DND-41 (cell line): ENCODE results near the gene ENAH.
"Not testable (repeated sequence)": the region's sequence is repeated elsewhere in the genome, so short reads cannot be mapped to it uniquely, and the experiment has no call there.

Experiments used
- CTCF ChIP-seq: IDR thresholded peaks from 2 replicates; pipeline ENCODE4 v1.5.1; 2012; ENCODE audit warnings: borderline replicate concordance, low read length, moderate library complexity, mild to moderate bottlenecking; ENCODE audit not compliant: poor library complexity, severe bottlenecking; ENCODE audit errors: extremely low read depth
- EZH2 ChIP-seq: IDR thresholded peaks from 3 replicates; pipeline ENCODE4 v1.6.1; 2012; ENCODE audit warnings: borderline replicate concordance, low read depth, mild to moderate bottlenecking, moderate library complexity, low read length, inconsistent platforms; ENCODE audit not compliant: severe bottlenecking

DNA sequence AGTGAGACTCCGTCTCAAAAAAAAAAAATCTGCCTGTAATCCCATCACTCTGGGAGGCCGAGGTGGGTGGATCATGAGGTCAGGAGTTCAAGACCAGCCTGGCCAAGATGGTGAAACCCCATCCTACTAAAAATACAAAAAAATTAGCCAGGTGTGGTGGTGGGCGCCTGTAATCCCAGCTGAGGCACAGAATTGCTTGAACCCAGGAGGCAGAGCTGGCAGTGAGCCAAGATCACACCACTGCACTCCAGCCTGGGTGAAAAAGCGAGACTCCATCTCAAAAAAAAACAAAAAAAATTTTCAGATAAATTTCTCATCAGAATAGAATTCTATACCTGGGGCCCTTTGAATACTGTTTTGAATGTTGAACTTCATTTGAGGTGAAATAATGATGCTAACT, 45.3 kb upstream of the ENAH start:
- not testable (repeated sequence) for TF ChIP-seq CTCF, EZH2
